DLD1 (cell line): ENCODE measurements around the gene NEK6.

Source experiments
- in situ Hi-C: cut with HindIII; loops from 2 replicates; pipeline ENCODE4 v1.10.0; 2017; ENCODE audit warnings: low sequenced_read_pairs

Gene NEK6

DNA sequence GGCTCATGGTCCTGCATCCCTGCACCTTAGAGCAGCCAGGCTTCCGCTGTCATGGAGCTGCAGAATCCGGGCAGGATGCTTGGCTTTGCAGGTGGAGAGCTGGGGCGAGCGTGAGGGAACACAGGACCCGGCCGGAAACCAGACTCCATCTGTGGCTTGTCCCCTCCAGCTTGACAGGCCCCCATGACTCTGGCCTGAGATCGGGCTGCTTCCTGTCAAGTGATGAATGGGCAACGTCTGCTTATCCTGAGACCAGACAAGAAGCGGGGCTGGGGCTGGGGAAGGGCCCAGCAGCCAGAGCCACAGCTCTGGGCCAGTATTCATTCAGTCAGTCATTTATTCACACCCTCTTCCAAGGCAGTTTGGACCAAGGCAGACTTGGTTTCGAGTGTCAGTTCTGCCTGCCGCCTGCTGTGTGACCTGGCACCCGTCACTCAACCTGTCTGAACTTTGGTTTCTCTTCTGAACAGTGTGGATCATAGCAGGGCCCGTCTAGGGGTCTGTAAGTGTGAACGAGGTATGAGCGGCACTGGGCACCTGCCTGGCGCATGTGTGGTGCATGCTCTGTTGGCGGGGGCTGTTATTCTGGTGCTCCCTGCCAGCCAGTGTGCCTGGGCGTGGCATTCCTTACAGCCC, 37.5 kb downstream of the NEK6 start:
- in situ Hi-C loops: no loop called here

DNA sequence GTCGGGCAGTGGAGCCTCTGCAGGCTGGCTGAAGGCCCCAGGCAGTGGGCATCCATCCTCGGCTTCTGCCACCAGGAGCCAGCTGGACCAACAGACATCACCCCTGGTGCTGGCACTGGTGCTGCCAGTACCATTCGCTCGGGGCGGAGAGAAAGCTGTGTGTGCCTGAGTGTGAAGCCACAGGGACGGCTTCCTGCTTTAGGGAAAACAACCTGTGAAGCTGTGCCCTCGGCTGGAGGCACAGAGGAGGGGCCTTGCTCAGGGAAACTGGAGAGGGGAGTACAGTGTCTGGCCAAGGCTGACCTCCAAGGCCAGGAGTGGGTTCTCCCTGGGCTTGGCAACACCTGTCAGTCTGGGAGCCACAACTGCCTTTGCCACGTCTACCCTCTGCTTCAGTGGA, 38.3 kb downstream of the NEK6 start:
- in situ Hi-C loops: no loop called here

GRCh38 chr9:124296796-124297550, 39.2 kb downstream of the NEK6 start:
- in situ Hi-C loops: no loop called here

- in situ Hi-C loops: no loop called here
Observed at GRCh38 chr9:124297551-124297901, 39.8 kb downstream of the NEK6 start.

- in situ Hi-C loops: no loop called here
Observed at GRCh38 chr9:124297915-124298645, 40.3 kb downstream of the NEK6 start.

DNA sequence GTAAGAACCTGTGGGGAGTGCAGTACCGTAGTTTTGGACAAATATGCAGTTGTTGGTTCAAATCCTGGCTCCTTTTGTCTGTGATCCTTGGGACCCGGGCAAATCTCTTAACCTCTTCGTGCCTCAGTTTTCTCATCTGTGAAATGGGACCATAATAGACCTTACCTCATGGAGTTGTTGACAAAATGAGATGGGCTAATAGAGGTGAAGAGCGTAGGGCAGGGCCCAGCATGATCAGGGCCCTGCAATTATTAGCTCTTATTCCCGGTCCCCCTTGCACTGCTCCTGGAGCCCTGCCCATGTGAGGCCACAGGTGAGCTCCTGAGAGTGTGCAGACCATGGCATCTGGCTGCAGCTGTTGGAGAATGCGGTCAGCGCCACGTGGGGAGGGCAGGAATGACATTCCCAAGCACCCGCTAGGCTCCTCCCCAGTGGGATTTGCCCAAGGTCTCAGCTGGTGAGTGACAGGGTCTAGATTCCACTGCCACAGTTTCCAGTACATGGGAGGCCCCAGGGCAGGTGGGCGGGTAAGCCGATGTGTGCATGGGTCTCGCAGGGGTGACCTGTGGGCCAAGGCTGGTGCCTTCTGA, 41.0 kb downstream of the NEK6 start:
- in situ Hi-C loops: no loop called here

DNA sequence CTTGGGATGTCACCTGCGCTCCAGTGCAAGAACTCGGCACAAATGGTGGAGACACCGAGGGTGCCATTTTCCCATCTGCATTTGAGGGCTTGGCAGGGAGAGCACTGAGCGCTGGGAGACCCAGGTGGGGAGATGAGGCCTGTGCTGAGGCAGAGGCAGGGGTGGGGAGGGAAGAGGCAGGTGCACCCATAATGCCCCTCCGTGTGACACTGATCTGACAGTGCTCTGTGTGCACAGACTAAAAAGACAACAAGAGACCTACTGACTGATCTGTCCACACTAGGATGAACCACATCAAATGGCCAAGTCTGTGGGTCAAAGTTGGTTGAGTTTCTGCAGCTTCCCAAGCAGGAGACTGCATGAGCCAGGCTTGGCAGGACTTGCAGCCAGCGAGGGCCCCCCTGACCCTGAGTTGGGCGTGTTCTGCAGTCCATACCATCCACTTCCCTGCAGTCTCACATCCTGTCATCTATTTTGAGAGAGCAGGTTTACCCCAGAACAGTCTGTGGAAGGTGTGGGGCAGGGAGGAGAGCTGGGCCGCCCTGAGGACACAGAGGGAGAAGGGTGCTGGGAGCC, 41.9 kb downstream of the NEK6 start:
- in situ Hi-C loops: loop anchor here (10.0 kb wide), 1 partner anchor 175 kb away; no protein-coding TSS in a partner anchor

DNA sequence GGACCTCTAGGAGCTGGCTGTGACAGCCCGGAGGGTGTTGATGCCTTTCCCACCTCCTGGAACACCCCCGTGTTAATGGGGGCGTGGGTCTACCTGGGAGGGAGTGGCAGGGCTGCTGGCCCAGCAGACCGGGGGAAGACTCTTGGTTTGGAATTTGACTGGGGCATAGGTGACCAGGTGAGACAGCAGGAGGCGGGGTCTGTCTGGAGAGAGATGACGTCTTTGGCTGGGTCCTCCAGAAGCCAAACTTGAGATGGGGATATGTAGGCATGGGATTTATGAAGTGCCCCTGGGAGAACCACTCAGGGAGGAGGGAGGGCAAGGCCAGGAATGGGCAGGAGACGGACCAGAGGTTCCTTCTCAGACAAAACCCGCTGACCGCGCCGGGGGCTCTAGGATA, 42.6 kb downstream of the NEK6 start:
- in situ Hi-C loops: loop anchor here (10.0 kb wide), 1 partner anchor 176 kb away; no protein-coding TSS in a partner anchor

DNA sequence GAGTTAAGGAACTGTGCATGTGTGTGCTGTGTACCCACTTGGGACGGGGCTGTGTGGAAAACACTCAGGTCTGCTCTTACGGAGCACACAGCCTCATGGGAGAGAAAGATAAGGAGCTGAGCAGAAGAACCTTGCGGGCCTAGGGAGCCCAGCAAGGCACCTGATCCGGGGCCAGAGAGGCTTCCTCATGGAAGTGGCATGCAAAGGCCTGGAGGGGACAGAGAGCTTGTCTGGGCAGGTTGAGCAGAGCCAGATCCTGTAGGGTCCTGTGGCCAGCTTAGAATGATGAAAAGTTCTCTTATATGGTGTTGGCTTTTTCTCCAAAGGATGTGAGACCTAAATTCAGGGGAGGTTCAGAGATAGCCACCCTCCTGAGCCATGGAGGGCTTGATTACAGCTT, 45.2 kb downstream of the NEK6 start:
- in situ Hi-C loops: loop anchor here (10.0 kb wide), 1 partner anchor 178 kb away; no protein-coding TSS in a partner anchor

- in situ Hi-C loops: loop anchor here (10.0 kb wide), 1 partner anchor 179 kb away; no protein-coding TSS in a partner anchor
Observed at GRCh38 chr9:124303762-124304161, 46.0 kb downstream of the NEK6 start.

DNA sequence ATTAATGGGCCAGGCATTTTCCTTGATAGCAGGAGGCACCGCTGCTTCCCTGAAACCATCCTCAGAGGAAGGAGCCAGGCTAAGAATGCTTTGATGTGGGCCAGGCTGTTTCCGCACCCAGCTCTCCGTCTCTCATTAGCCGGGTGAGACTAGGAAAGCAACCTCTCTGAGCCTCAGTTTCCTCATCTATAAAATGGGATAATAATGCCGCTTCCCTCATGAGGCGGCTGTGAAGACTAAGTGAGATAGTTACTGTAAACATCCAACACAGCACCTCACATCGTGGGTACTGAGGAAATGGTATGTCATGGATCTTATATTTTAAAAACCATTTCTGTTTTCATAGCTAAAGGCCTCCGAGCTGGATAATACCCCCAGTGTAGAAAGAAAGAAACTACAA, 46.5 kb downstream of the NEK6 start:
- in situ Hi-C loops: loop anchor here (10.0 kb wide), 1 partner anchor 179 kb away; no protein-coding TSS in a partner anchor

- in situ Hi-C loops: loop anchor here (10.0 kb wide), 1 partner anchor 181 kb away; no protein-coding TSS in a partner anchor
Observed at GRCh38 chr9:124306098-124306735, 48.5 kb downstream of the NEK6 start.

DNA sequence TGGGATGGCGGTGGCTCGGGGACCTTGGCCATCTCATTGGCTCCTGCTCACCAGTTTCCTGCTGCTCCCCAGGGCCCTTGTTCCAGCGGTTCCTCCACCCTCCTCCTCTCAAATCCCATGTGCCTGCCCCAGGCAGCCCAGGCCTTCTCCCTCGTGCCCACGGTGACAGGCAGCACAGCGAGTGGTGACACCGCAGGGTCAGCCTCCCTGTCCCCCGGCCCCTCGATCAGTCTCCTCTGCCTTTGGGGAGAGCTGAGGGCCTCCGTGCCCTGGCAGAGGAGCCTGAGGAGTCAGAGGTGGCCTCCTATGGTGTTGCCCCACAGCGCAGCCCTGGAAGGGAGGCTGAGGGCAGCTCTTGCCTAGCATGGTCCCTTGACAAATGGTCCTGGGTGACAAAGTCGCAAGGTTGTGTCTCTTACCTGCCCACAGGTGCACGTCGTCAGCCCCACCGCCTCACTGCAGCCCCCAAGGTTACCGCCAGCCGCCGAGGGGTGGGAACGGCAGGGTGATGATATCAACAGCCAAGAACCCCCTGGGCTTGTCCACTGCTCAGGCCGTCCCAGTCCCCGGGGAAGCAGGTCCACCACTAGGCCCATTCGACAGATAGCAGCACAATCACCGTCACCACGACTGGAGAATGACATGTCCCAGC, 49.8 kb downstream of the NEK6 start:
- in situ Hi-C loops: loop anchor here (10.0 kb wide), 1 partner anchor 183 kb away; no protein-coding TSS in a partner anchor

GRCh38 chr9:124308606-124309491, 51.1 kb downstream of the NEK6 start:
- in situ Hi-C loops: loop anchor here (10.0 kb wide), 1 partner anchor 184 kb away; no protein-coding TSS in a partner anchor

DNA sequence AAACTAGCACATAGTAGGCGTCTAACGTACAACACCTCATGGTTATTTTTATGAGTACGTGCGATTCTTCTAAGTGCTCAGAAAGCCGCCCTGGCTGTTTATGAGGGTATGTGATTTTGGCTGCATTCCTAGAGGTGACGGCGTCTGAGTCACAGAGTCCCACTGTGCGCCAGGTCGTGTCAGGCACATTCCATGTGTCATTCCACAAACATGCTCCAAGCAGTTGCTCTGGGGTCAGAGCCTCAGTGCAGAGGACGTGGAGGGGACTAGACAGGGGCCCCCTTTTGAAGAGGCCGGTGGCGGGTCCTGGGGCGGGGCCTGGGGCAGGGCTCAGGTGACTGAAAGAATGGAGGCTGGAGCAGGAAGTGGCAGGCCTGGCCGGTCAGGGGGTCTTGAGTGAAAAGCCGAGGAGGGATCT, 51.9 kb downstream of the NEK6 start:
- in situ Hi-C loops: loop anchor here (10.0 kb wide), 1 partner anchor 185 kb away; no protein-coding TSS in a partner anchor

DNA sequence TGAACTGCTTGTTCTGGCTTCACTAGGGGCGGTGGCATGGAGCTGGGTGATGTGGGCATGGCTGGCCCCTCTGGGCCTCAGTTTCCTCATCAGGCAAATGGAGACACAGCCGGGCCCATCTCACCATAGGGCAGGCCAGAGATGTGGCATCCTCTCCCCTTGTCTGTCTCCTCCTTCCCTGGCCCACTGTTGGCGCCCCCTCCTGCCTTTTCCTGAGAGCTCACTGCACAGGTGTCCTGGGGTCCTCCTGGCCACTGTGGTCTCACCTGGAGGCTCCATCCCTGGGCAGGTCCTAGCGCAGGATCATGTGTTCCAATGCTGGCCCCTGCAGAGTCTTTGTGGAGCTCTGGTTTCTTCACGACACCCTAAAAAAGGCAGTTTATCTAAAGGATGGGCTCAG, 53.5 kb downstream of the NEK6 start:
- in situ Hi-C loops: no loop called here

- in situ Hi-C loops: no loop called here
Observed at GRCh38 chr9:124312290-124313265, 54.8 kb downstream of the NEK6 start.
